SK-N-SH treated with all-trans-retinoic acid at 6 μM for 48 hours (cell line): ENCODE data around the gene MRPL2.

Experiments used
- ATAC-seq: fragments of 200-7000 bp; cut with Tn5 transposase; 3 replicates; pipeline ENCODE4 v1.9.1; 2020; ENCODE audit warnings: mild to moderate bottlenecking, moderate library complexity
- ARNTL ChIP-seq: fragments of 450-650 bp; formaldehyde crosslinking; IDR thresholded peaks from 2 replicates; pipeline ENCODE4 v1.5.0; 2020; ENCODE audit warnings: low read depth, mild to moderate bottlenecking, moderate library complexity, borderline replicate concordance
- BACH2 ChIP-seq: fragments of 250-450 bp; sonication (Bioruptor Pico); IDR thresholded peaks from 2 replicates; pipeline ENCODE4 v1.9.0; 2021; ENCODE audit warnings: mild to moderate bottlenecking, borderline replicate concordance
- CSDC2 ChIP-seq: fragments of 250-450 bp; sonication (Bioruptor Pico); IDR thresholded peaks from 2 replicates; pipeline ENCODE4 v1.5.0; 2020; ENCODE audit warnings: mild to moderate bottlenecking, moderate library complexity
- ESRRG ChIP-seq: fragments of 250-450 bp; sonication (Bioruptor Pico); IDR thresholded peaks from 2 replicates; pipeline ENCODE4 v1.6.1; 2021; ENCODE audit warnings: mild to moderate bottlenecking
- GLIS3 ChIP-seq: fragments of 250-450 bp; sonication (Bioruptor Pico); IDR thresholded peaks from 2 replicates; pipeline ENCODE4 v1.5.0; 2020; ENCODE audit warnings: mild to moderate bottlenecking, moderate library complexity
- ISL1 ChIP-seq: fragments of 250-450 bp; sonication (Bioruptor Pico); IDR thresholded peaks from 2 replicates; pipeline ENCODE4 v2.1.2; 2022; ENCODE audit warnings: mild to moderate bottlenecking, moderate library complexity
- PPARA ChIP-seq: fragments of 250-450 bp; sonication (Bioruptor Pico); IDR thresholded peaks from 2 replicates; pipeline ENCODE4 v1.5.0; 2020; ENCODE audit warnings: mild to moderate bottlenecking, borderline replicate concordance
- RARB ChIP-seq: fragments of 250-450 bp; sonication (Bioruptor Pico); IDR thresholded peaks from 2 replicates; pipeline ENCODE4 v1.8.0; 2021; ENCODE audit warnings: mild to moderate bottlenecking, moderate library complexity
- SNAI2 ChIP-seq: fragments of 250-450 bp; sonication (Bioruptor Pico); IDR thresholded peaks from 2 replicates; pipeline ENCODE4 v1.5.0; 2020; ENCODE audit warnings: mild to moderate bottlenecking, moderate library complexity
- TCF4 ChIP-seq: fragments of 250-450 bp; sonication (Bioruptor Pico); IDR thresholded peaks from 2 replicates; pipeline ENCODE4 v1.8.0; 2021; ENCODE audit warnings: mild to moderate bottlenecking, moderate library complexity, borderline replicate concordance
- TOX ChIP-seq: fragments of 250-450 bp; sonication (Bioruptor Pico); IDR thresholded peaks from 2 replicates; pipeline ENCODE4 v1.8.0; 2021; ENCODE audit warnings: mild to moderate bottlenecking, moderate library complexity, borderline replicate concordance
- ZC3H10 ChIP-seq: fragments of 250-450 bp; sonication (Bioruptor Pico); IDR thresholded peaks from 2 replicates; pipeline ENCODE4 v1.5.1; 2021; ENCODE audit warnings: mild to moderate bottlenecking, moderate library complexity
- ZFP3 ChIP-seq: fragments of 250-450 bp; sonication (Bioruptor Pico); IDR thresholded peaks from 2 replicates; pipeline ENCODE4 v1.5.0; 2020; ENCODE audit warnings: mild to moderate bottlenecking, moderate library complexity
- ZFP30 ChIP-seq: fragments of 450-650 bp; formaldehyde crosslinking; IDR thresholded peaks from 2 replicates; pipeline ENCODE4 v1.5.0; 2022; ENCODE audit warnings: mild to moderate bottlenecking, moderate library complexity
- ZNF565 ChIP-seq: fragments of 450-650 bp; formaldehyde crosslinking; conservative IDR thresholded peaks from 2 replicates; pipeline ENCODE4 v1.5.0; 2020; ENCODE audit warnings: low read depth, mild to moderate bottlenecking, moderate library complexity
- ZNF70 ChIP-seq: fragments of 450-650 bp; formaldehyde crosslinking; IDR thresholded peaks from 2 replicates; pipeline ENCODE4 v1.5.0; 2020; ENCODE audit warnings: mild to moderate bottlenecking, moderate library complexity
- ZNF8 ChIP-seq: fragments of 450-650 bp; formaldehyde crosslinking; IDR thresholded peaks from 2 replicates; pipeline ENCODE4 v1.5.0; 2020; ENCODE audit warnings: mild to moderate bottlenecking, moderate library complexity
- TF ChIP-seq, protein P1 (sequence below): fragments of 250-450 bp; sonication (Bioruptor Pico); IDR thresholded peaks from 2 replicates; pipeline ENCODE4 v1.5.0; 2020; ENCODE audit warnings: mild to moderate bottlenecking, moderate library complexity
- TF ChIP-seq, protein P2 (sequence below): fragments of 250-450 bp; sonication (Bioruptor Pico); IDR thresholded peaks from 2 replicates; pipeline ENCODE4 v1.5.1; 2020; ENCODE audit warnings: low read depth, mild to moderate bottlenecking, moderate library complexity
- TF ChIP-seq, protein P3 (sequence below): fragments of 250-450 bp; sonication (Bioruptor Pico); IDR thresholded peaks from 2 replicates; pipeline ENCODE4 v1.5.1; 2021; ENCODE audit warnings: mild to moderate bottlenecking, moderate library complexity
- TF ChIP-seq, protein P4 (sequence below): fragments of 250-450 bp; sonication (Bioruptor Pico); IDR thresholded peaks from 2 replicates; pipeline ENCODE4 v1.8.0; 2021; ENCODE audit warnings: low read depth, mild to moderate bottlenecking, moderate library complexity, borderline replicate concordance
- TF ChIP-seq, protein P5 (sequence below): fragments of 250-450 bp; sonication (Bioruptor Pico); IDR thresholded peaks from 2 replicates; pipeline ENCODE4 v1.8.0; 2020; ENCODE audit warnings: mild to moderate bottlenecking, moderate library complexity, borderline replicate concordance

Gene MRPL2

DNA sequence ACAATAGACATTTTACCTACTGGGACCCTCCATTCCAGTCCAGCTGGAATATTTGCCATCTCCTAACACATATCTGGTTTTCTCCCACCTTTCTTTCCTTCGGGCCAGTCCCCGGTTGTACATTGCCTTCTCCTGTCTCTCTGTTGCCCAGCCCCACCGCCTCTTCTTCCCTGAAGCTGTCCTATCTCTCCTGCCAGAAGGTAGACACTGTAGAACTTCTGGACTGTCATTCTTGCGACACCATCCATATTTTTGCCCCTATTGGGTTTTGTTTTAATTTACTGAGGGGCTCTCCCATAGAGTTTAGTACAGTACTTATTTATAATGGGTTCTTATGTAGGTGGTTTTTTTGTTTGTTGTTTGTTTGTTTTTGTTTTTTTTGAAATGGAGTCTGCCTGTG, 21.8 kb upstream of the MRPL2 start:
- TF ChIP-seq ZC3H10 (CRISPR knock-in tag) = no peak
- TF ChIP-seq ZFP30 (CRISPR knock-in tag) = no peak
- TF ChIP-seq CSDC2 (CRISPR knock-in tag) = no peak
- TF ChIP-seq ESRRG (CRISPR knock-in tag) = no peak
- TF ChIP-seq TOX (CRISPR knock-in tag) = no peak
- no peak for TF ChIP-seq BACH2
- TF ChIP-seq ZNF565 (CRISPR knock-in tag) = no peak
- no peak for TF ChIP-seq GLIS3 (CRISPR knock-in tag)
- TF ChIP-seq, protein P1, sequence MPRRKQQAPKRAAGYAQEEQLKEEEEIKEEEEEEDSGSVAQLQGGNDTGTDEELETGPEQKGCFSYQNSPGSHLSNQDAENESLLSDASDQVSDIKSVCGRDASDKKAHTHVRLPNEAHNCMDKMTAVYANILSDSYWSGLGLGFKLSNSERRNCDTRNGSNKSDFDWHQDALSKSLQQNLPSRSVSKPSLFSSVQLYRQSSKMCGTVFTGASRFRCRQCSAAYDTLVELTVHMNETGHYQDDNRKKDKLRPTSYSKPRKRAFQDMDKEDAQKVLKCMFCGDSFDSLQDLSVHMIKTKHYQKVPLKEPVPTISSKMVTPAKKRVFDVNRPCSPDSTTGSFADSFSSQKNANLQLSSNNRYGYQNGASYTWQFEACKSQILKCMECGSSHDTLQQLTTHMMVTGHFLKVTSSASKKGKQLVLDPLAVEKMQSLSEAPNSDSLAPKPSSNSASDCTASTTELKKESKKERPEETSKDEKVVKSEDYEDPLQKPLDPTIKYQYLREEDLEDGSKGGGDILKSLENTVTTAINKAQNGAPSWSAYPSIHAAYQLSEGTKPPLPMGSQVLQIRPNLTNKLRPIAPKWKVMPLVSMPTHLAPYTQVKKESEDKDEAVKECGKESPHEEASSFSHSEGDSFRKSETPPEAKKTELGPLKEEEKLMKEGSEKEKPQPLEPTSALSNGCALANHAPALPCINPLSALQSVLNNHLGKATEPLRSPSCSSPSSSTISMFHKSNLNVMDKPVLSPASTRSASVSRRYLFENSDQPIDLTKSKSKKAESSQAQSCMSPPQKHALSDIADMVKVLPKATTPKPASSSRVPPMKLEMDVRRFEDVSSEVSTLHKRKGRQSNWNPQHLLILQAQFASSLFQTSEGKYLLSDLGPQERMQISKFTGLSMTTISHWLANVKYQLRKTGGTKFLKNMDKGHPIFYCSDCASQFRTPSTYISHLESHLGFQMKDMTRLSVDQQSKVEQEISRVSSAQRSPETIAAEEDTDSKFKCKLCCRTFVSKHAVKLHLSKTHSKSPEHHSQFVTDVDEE (CRISPR knock-in tag) = no peak
- TF ChIP-seq, protein P2, sequence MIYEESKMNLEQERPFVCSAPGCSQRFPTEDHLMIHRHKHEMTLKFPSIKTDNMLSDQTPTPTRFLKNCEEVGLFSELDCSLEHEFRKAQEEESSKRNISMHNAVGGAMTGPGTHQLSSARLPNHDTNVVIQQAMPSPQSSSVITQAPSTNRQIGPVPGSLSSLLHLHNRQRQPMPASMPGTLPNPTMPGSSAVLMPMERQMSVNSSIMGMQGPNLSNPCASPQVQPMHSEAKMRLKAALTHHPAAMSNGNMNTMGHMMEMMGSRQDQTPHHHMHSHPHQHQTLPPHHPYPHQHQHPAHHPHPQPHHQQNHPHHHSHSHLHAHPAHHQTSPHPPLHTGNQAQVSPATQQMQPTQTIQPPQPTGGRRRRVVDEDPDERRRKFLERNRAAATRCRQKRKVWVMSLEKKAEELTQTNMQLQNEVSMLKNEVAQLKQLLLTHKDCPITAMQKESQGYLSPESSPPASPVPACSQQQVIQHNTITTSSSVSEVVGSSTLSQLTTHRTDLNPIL (CRISPR knock-in tag) = no peak
- TF ChIP-seq TCF4 (CRISPR knock-in tag) = no peak
- TF ChIP-seq, protein P3, sequence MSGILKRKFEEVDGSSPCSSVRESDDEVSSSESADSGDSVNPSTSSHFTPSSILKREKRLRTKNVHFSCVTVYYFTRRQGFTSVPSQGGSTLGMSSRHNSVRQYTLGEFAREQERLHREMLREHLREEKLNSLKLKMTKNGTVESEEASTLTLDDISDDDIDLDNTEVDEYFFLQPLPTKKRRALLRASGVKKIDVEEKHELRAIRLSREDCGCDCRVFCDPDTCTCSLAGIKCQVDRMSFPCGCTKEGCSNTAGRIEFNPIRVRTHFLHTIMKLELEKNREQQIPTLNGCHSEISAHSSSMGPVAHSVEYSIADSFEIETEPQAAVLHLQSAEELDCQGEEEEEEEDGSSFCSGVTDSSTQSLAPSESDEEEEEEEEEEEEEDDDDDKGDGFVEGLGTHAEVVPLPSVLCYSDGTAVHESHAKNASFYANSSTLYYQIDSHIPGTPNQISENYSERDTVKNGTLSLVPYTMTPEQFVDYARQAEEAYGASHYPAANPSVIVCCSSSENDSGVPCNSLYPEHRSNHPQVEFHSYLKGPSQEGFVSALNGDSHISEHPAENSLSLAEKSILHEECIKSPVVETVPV (CRISPR knock-in tag) = no peak
- TF ChIP-seq, protein P4, sequence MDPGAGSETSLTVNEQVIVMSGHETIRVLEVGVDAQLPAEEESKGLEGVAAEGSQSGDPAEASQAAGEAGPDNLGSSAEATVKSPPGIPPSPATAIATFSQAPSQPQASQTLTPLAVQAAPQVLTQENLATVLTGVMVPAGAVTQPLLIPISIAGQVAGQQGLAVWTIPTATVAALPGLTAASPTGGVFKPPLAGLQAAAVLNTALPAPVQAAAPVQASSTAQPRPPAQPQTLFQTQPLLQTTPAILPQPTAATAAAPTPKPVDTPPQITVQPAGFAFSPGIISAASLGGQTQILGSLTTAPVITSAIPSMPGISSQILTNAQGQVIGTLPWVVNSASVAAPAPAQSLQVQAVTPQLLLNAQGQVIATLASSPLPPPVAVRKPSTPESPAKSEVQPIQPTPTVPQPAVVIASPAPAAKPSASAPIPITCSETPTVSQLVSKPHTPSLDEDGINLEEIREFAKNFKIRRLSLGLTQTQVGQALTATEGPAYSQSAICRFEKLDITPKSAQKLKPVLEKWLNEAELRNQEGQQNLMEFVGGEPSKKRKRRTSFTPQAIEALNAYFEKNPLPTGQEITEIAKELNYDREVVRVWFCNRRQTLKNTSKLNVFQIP = no peak
- TF ChIP-seq ZFP3 = no peak
- TF ChIP-seq ARNTL = no peak
- no peak for TF ChIP-seq ZNF70 (CRISPR knock-in tag)
- TF ChIP-seq RARB (CRISPR knock-in tag) = no peak
- TF ChIP-seq, protein P5, sequence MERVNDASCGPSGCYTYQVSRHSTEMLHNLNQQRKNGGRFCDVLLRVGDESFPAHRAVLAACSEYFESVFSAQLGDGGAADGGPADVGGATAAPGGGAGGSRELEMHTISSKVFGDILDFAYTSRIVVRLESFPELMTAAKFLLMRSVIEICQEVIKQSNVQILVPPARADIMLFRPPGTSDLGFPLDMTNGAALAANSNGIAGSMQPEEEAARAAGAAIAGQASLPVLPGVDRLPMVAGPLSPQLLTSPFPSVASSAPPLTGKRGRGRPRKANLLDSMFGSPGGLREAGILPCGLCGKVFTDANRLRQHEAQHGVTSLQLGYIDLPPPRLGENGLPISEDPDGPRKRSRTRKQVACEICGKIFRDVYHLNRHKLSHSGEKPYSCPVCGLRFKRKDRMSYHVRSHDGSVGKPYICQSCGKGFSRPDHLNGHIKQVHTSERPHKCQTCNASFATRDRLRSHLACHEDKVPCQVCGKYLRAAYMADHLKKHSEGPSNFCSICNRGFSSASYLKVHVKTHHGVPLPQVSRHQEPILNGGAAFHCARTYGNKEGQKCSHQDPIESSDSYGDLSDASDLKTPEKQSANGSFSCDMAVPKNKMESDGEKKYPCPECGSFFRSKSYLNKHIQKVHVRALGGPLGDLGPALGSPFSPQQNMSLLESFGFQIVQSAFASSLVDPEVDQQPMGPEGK (CRISPR knock-in tag) = no peak
- TF ChIP-seq ISL1 (CRISPR knock-in tag) = no peak
- TF ChIP-seq PPARA (CRISPR knock-in tag) = no peak
- ATAC-seq = no peak

DNA sequence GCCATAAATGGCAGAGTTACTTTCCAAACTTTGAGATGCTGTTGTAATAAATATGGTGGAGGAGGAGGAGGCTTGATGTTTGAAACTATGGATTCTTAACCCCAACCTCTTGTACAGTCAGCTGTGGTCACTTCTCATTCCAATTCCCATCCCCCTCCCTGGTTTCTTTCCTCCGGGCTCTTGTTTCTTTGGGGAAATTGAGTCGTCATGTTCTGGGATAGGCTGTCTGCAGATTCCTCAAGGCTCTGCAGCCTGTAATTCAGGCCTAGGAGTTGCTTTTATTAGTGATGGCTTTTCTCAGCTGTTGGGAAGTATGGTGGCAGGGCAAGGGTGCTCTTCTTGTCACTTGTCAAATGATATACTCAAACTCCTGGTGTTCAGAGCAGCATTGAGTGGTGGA, 19.5 kb upstream of the MRPL2 start:
- ATAC-seq = no peak
- no peak for TF ChIP-seq RARB (CRISPR knock-in tag)
- TF ChIP-seq, protein P2 (CRISPR knock-in tag) = no peak
- TF ChIP-seq ZC3H10 (CRISPR knock-in tag) = no peak
- TF ChIP-seq CSDC2 (CRISPR knock-in tag) = no peak
- TF ChIP-seq ZNF70 (CRISPR knock-in tag) = no peak
- no peak for TF ChIP-seq SNAI2 (CRISPR knock-in tag)
- TF ChIP-seq ZFP30 (CRISPR knock-in tag) = no peak
- TF ChIP-seq, protein P4 = no peak
- TF ChIP-seq, protein P1 (CRISPR knock-in tag) = no peak
- TF ChIP-seq, protein P5 (CRISPR knock-in tag) = no peak
- no peak for TF ChIP-seq ZNF8 (CRISPR knock-in tag)
